ENCODE data around the gene RHOBTB1. TPM values are rescaled to one million over a fixed set of nuclear protein-coding genes. Genes with fewer than 3 reads are reported as not detected.

RHOBTB1 gene
- total RNA-seq, 4 donors from 2014 or later: 16.7 to 37.3 (median 22.8) TPM

GRCh38 chr10:60894786-60895185 is 49.2 kb downstream of the RHOBTB1 start:
- TF ChIP-seq CTCF (IDR thresholded peaks at IDR 0.05; ENCODE audit: low read depth): no peak

- no peak for TF ChIP-seq CTCF (IDR thresholded peaks at IDR 0.05; ENCODE audit: low read depth)
These were observed 50.8 kb downstream of the RHOBTB1 start for GRCh38 chr10:60893231-60893630.

GRCh38 chr10:60892571-60892970 is 51.4 kb downstream of the RHOBTB1 start:
- TF ChIP-seq CTCF (IDR thresholded peaks at IDR 0.05; ENCODE audit: low read depth): no peak

- no peak for TF ChIP-seq CTCF (IDR thresholded peaks at IDR 0.05; ENCODE audit: low read depth)
These were observed 53.2 kb downstream of the RHOBTB1 start for GRCh38 chr10:60890811-60891210.

GRCh38 chr10:60883187-60883586 is 60.8 kb downstream of the RHOBTB1 start:
- no peak for TF ChIP-seq CTCF (IDR thresholded peaks at IDR 0.05; ENCODE audit: low read depth)

GRCh38 chr10:60878224-60878623 is 65.8 kb downstream of the RHOBTB1 start:
- no peak for TF ChIP-seq CTCF (IDR thresholded peaks at IDR 0.05; ENCODE audit: low read depth)

- TF ChIP-seq CTCF (IDR thresholded peaks at IDR 0.05; ENCODE audit: low read depth): no peak
These were observed 66.2 kb downstream of the RHOBTB1 start for GRCh38 chr10:60877777-60878120.

Measured in subcutaneous adipose tissue (tissue), 4 donors.